Stimulated activated CD4-positive, alpha-beta T cell treated with anti-CD3 and anti-CD28 coated beads, Interleukin-12 subunit alpha, Interleukin-12 subunit beta, amount 100 ng/mL, for 4 hours (primary cell): ENCODE results near the gene ENKD1.
"Not testable (repeated sequence)": the region's sequence is repeated elsewhere in the genome, so short reads cannot be mapped to it uniquely, and the experiment has no call there.

Experiments
- DNase-seq: peaks from one replicate; pipeline ENCODE4 v3.0.0-alpha.2; 2020

ENKD1 gene

DNA sequence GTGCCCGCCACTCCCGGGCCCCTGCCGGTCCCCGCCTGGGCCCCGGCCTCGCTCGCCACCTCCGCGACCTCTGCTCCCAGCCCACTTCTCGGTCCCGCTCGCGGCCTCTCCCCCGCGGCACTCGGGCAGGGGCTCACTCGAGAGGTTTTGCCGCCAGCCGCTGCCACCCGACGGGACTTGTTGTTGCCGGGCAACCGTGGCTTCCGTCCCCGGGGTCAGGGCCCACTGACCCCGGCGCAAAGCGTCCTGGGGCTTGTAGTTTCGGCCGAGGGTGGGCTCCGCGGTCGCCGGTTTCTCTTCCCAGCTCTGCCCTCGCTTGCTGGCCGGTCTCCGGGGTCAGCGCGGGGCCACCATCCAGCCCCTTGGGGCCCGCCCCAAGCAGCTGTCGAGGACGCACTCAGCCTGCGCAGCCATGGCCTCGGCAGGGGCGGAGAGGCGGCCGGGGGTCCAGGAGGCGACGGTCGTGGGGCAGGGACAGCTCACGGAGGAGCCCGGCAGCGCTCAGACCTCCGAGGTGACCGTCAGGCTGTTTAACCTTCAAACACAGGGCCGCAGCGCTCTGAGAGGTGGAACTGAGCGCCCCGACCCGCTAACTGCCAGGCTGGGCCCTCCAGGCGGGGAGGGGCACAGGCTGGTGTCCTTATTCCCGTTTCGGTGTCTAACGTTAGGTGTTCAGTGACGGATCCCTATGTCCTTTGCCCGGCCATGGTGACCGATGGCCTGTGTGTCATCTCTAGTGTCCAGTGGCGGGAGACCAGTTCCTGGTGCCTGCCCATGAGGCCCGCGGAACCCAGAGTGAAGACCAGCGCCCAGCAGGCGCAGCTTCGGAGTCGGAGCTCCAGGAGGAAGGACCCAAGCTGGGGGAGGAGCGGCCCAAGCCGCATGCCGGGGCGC lies at the start of gene ENKD1, which contains the start of gene C16orf86:
ENKD1 (minus strand) TSS at position 192 of the 894 bp plus-strand sequence. CDS start 308 bp downstream, outside the sequence.
C16orf86 (plus strand) TSS at position 256 of the 894 bp plus-strand sequence; CDS start at position 413, 157 bp downstream.
- DNase-seq = peak; percentile 74

GRCh38 chr16:67716097-67716496 lies 49.5 kb upstream of the ENKD1 start:
- DNase-seq = no peak

GRCh38 chr16:67714522-67714921 lies 48.0 kb upstream of the ENKD1 start:
- DNase-seq = no peak

GRCh38 chr16:67713647-67714273 lies 47.2 kb upstream of the ENKD1 start:
- DNase-seq = no peak

DNA sequence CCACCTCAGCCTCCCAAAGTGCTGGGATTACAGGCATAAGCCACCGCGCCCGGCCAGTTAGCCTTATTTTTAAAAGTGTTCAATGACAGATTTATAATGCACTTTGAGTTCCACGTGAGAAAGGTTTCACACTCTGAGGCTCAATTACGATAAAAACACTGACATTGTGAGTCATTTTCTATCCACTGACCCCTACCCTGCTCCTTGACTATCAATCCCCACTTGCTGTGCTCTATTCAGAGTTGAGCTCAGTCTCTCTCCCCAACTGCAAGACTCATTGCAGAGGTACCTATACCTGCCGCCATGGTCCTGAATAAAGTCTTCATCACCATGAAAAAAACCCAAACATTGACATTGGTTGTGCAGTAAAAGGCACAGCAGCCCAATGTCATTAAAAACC lies 44.1 kb upstream of the ENKD1 start:
- DNase-seq = no peak

DNA sequence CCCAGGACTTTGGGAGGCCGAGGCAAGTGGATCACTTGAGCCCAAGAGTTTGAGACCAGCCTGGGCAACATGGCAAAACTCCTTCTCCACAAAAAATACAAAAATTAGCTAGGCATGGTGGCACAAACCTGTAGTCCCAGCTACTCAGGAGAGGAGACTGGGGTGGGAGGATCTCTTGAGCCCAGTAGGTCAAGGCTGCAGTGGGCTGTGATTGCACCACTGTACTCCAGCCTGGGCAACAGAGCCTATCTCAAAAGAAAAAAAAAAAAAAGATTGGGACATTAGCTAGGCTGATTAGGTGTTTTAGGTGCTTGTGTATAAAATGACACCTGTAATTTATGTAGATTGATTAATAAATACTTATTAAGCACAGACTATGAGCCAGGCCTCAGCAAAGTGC lies 42.5 kb upstream of the ENKD1 start:
- no peak for DNase-seq

GRCh38 chr16:67708368-67708771 lies 41.8 kb upstream of the ENKD1 start:
- DNase-seq = no peak

- DNase-seq = no peak
Observed at GRCh38 chr16:67707790-67708189, 41.2 kb upstream of the ENKD1 start.

GRCh38 chr16:67707210-67707609 lies 40.7 kb upstream of the ENKD1 start:
- no peak for DNase-seq

DNA sequence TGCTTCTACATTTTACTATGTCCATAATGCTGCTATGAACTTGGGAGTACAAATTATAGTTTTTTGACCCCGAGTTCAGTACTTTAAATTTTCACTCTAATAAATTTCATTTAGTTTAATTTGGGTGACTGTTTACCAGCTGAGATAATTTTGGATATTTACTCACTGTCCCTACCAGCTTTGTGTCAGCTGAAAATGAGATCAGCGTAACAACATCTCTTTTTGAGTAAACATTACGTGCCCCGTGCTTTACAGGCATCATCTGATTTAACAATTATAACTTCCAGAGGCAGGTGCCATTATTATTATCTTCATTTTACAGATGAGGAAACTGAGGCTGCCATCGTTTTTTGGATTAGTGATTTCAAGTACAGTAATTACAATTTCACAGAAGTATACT lies 37.6 kb upstream of the ENKD1 start:
- no peak for DNase-seq

- no peak for DNase-seq
Observed at GRCh38 chr16:67703626-67704025, 37.1 kb upstream of the ENKD1 start.

DNA sequence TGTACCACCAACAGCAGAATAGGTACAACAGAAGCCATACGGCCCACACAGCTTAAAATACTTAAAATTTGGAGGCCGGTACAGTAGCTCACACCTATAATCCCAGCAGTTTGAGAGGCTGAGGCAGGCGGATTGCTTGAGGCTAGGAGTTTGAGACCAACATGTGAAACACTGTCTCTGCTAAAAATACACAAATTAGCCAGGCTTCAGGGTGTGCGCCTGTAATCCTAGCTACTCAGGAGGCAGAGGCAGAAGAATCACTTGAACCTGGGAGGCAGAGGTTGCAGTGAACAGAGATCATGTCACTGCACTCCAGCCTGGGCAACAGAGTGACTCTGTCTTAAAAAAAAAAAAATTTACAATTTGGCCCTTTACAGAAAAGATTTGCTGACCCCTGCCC lies 35.6 kb upstream of the ENKD1 start:
- no peak for DNase-seq

- DNase-seq = no peak
Observed at GRCh38 chr16:67701420-67701819, 34.9 kb upstream of the ENKD1 start.

DNA sequence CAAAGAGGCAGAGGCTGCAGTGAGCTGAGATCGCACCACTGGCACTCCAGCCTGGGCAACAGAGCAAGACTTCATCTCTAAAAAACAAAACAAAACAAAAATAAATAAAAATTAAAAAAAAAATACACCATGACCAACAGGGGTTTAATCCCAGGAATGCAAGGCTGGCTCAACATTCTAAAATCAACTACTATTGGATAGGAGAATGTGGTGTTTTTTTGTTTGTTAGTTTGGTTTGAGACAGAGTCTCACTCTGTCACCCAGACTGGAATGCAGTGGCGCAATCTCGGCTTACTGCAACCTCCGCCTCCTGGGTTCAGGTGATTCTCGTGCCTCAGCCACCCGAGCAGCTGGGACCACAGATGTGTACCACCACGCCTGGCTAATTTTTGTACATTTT lies 32.7 kb upstream of the ENKD1 start:
- no peak for DNase-seq

DNA sequence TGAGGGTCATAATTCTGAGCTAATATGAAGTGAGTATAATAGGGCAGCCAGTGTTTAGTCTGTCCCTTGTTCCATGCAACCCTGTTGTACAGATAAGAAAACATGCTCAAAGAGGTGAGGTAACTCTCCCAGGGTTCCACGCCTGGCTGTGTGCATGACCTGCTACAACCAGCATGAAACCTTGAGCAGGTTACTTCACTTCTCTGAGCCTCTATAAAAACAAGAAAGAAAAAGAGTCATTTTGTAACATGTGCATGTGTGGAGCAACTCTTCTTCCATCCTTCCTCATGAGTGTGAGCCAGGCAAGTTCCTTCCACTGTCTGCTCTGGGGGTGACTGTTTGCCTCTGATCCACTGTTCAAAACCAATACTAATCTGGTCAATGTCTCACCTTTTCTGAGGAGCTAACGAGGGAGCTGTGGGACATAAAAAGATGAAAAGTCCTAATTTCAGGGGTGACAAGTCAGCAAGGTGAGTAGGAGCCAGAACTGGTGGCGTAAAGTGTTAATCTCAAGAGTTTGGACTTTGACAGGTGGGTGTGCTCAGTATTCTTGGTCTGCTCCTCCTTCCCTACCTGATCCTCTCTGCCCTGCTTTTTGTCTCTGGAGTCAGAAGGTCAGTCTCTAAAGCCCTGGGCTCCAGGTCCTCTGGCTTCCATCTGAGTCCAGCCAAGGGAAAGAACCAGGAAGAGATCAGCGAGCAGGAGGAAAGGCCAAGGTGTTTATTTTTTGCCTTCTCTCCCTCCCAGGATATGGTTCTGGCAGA lies 31.1 kb upstream of the ENKD1 start:
- no peak for DNase-seq

DNA sequence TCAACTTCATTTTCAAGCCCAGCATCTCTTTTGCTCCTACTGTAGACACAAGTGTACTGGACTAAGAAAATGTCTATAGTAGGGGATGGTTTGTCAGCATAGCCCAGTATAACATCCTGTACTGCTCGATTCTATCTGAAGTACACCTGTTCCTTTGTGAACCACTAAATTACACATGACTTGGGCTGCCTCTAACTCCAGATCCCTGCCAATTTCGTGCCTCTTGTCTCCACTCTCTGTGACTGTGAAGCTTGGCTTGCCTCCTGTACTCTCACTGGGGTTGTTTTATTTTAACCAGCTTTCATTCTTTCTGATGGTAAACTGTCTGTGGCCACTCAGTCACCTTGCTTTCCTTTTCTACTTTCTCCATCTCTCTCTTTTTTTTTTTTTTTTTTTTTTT lies 28.1 kb upstream of the ENKD1 start:
- DNase-seq = no peak

DNA sequence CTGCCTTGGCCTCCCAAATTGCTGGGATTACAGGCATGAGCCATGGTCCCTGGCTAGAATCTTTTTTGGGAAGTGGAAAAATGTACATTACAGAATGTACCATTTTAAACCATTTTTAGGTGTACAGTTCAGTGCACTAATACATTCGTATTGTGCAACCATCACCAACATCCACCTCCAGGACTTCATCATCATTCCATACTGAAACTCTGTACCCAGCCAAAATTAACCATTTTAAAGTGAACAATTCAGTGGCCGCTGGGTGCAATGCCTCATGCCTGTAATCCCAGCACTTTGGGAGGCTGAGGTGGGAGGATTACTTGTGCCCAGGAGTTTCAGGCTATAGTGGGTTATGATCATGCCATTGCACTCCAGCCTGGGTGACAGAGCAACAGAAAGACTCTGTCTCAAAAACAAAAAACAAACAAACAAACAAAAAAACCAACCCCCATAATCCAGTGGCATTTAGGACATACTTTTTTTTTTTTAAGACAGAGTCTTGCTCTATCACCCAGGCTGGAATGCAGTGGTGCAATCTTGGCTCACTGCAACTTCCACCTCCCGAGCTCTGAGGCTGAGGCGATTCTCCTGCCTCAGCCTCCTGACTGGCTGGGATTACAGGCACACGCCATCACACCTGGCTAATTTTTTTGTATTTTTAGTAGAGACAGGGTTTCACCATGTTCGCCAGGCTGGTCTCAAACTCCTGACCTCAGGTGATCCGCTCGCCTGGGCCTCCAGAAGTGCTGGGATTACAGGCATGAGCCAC lies 27.2 kb upstream of the ENKD1 start:
- not testable (repeated sequence) for DNase-seq

GRCh38 chr16:67685388-67686112 lies 19.0 kb upstream of the ENKD1 start:
- DNase-seq = no peak

DNA sequence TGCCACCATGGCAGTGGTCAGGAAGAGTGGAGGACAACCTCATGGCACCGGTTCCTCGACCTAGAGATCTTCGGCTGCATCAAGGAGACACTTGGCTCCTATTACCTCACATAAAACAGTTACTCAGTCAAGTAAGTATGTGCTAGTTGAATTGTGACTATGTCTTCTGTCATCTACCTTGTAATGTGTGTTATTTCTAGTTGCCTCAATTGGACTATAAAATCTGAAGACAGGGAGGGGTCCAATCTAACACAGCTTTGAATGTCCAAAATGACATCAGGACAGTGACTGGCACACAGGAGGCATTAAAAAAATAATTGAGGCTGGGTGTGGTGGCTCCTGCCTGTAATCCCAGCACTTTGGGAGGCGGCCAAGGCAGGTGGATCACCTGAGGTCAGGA lies 17.2 kb upstream of the ENKD1 start:
- no peak for DNase-seq

GRCh38 chr16:67679935-67680897 lies 13.7 kb upstream of the ENKD1 start:
- DNase-seq = no peak
